CD4-positive, alpha-beta T cell treated with Interleukin-15 for 1 hour (primary cell): ENCODE measurements around the gene CFAP61.

Experiments used
- DNase-seq: peaks from one replicate; pipeline ENCODE4 v3.0.0-alpha.2; 2020

CFAP61 gene

GRCh38 chr20:20407891-20408805 lies 355.8 kb downstream of the CFAP61 start:
- no peak for DNase-seq

GRCh38 chr20:20409331-20409730 lies 357.0 kb downstream of the CFAP61 start:
- no peak for DNase-seq
